Right atrium auricular region (tissue), 2 donors: ENCODE measurements around the gene C1orf167. TPM values are rescaled to one million over a fixed set of nuclear protein-coding genes. Genes with fewer than 3 reads are reported as not detected.

Source experiments
- DNase-seq: peaks from one replicate; pipeline ENCODE4 v3.0.0-alpha.2; 2019; ENCODE audit warnings: low spot score
- H3K27ac ChIP-seq, 2 donors: fragments of 200-600 bp; sonication (generic); 1 replicate in 1 of 2; 2 replicates in 1 of 2; pipeline ENCODE4 v1.5.1; 2016 to 2019
- H3K27me3 ChIP-seq, 2 donors: fragments of 200-600 bp; sonication (generic); one replicate each; pipeline versions ENCODE4 v1.5.1 to v1.6.0; 2017 to 2019
- H3K36me3 ChIP-seq: fragments of 200-600 bp; sonication (generic); one replicate; pipeline ENCODE4 v1.5.1; 2016
- H3K4me1 ChIP-seq, 2 donors: fragments of 200-600 bp; sonication (generic); one replicate each; pipeline versions ENCODE4 v1.5.1 to v1.6.0; 2017 to 2019
- H3K4me3 ChIP-seq, 2 donors: fragments of 200-600 bp; sonication (generic); 1 replicate in 1 of 2; 2 replicates in 1 of 2; pipeline ENCODE4 v1.5.1; 2017 to 2019; ENCODE audit warnings: mild to moderate bottlenecking in 1 of 2, moderate library complexity in 1 of 2
- H3K9me3 ChIP-seq, 2 donors: fragments of 200-600 bp; sonication (generic); one replicate each; pipeline ENCODE4 v1.5.1; 2019
- total RNA-seq, 2 donors: library from RNA; depleted of rRNA; stranded (reverse); fragments of >200 nt; gene quantifications; one replicate each; pipeline ENCODE4 v1.1.0, GENCODE V29; 2016
- TF ChIP-seq, protein P1 (sequence below), 2 donors: fragments of 200-600 bp; sonication (generic); IDR thresholded peaks; one replicate each; pipeline ENCODE4 v1.5.1; 2019; ENCODE audit warnings: antibody characterized with exemption in 2 of 2

The C1orf167 gene
- total RNA-seq, 2 donors from 2014 or later, result 0.85 to 1.7 TPM

DNA sequence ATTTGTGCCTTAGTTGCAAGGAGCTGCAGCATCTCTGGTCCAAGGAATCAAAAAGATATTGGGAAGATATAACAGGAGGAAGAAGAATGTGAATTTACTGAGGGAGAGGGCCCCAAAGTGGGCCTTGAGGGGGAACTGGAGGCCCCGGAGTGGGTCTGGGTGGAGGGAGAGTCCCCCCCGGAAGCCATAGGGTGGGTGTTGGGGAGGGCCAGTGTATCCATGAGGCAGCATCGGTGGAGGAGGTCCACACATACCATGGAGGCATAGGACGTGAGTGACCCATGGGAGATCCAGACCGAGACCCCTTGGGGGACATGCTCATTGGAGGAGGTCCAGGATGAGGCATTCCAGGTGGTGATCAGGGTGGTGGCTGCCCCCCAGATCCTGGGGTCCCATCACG lies 708 bp upstream of the C1orf167 start:
- TF ChIP-seq, protein P1, sequence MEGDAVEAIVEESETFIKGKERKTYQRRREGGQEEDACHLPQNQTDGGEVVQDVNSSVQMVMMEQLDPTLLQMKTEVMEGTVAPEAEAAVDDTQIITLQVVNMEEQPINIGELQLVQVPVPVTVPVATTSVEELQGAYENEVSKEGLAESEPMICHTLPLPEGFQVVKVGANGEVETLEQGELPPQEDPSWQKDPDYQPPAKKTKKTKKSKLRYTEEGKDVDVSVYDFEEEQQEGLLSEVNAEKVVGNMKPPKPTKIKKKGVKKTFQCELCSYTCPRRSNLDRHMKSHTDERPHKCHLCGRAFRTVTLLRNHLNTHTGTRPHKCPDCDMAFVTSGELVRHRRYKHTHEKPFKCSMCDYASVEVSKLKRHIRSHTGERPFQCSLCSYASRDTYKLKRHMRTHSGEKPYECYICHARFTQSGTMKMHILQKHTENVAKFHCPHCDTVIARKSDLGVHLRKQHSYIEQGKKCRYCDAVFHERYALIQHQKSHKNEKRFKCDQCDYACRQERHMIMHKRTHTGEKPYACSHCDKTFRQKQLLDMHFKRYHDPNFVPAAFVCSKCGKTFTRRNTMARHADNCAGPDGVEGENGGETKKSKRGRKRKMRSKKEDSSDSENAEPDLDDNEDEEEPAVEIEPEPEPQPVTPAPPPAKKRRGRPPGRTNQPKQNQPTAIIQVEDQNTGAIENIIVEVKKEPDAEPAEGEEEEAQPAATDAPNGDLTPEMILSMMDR (IDR thresholded peaks at IDR 0.05), result no peak
- H3K27me3 ChIP-seq, result no peaks in the 10 kb centered on the region
- H3K4me3 ChIP-seq, result no peak overlapping the region
- H3K27ac ChIP-seq, result no peak overlapping the region
- peaks cover 0 to 5% of the 10 kb centered on the region in 2 donors for H3K4me1 ChIP-seq
- H3K9me3 ChIP-seq, result no peaks in the 10 kb centered on the region
- DNase-seq, result no peak
- no peaks in the 10 kb centered on the region for H3K36me3 ChIP-seq

DNA sequence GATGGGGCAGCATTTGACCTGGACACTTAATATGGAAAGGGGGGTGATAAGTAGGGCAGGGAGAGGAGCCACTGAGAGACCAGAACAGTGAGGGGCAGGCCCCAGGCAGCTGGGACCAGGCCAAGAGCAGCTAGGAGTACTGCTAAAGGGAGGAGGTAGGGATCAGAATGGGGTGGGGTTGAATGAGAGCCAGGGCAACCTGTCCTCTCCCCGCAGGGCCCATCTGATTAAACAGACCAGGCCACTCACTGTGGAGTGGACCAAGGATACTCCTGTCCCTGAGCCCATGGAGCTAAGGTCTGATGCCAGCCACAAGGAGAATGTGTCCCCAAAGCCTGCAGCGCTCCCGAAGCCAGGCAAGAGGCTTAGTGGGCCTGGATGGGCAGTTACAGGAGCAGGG lies 2.1 kb downstream of the C1orf167 start:
- no peak for DNase-seq
- no peak overlapping the region for H3K27ac ChIP-seq
- H3K4me3 ChIP-seq, result no peak overlapping the region
- H3K27me3 ChIP-seq, result no peaks in the 10 kb centered on the region
- TF ChIP-seq, protein P1 (IDR thresholded peaks at IDR 0.05), result no peak
- H3K9me3 ChIP-seq, result no peaks in the 10 kb centered on the region
- no peaks in the 10 kb centered on the region for H3K36me3 ChIP-seq
- peaks cover 0 to 5% of the 10 kb centered on the region in 2 donors for H3K4me1 ChIP-seq

DNA sequence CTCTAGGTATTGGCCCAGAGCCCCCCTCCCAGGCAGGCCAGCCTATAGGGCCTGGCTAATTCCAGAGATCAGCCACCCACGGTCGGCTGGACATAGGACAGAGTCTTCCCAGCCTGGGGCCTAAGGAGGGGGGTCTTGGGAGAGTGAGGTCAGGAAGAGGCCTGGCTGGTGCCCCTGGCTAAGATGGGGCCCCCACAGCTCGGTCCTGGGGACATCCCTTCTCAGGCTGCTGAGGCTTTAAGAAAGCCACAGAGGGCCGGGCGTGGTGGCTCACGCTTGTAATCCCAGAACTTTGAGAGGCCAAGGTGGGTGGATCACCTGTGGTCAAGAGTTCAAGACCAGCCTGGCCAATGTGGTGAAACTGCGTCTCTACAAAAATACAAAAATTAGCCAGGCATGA lies 2.5 kb downstream of the C1orf167 start:
- TF ChIP-seq, protein P1 (IDR thresholded peaks at IDR 0.05), result no peak
- no peak for DNase-seq
- H3K4me3 ChIP-seq, result no peak overlapping the region
- H3K27ac ChIP-seq, result no peak overlapping the region
- no peaks in the 10 kb centered on the region for H3K36me3 ChIP-seq
- no peaks in the 10 kb centered on the region for H3K9me3 ChIP-seq
- peaks cover 0 to 5% of the 10 kb centered on the region in 2 donors for H3K4me1 ChIP-seq
- no peaks in the 10 kb centered on the region for H3K27me3 ChIP-seq

DNA sequence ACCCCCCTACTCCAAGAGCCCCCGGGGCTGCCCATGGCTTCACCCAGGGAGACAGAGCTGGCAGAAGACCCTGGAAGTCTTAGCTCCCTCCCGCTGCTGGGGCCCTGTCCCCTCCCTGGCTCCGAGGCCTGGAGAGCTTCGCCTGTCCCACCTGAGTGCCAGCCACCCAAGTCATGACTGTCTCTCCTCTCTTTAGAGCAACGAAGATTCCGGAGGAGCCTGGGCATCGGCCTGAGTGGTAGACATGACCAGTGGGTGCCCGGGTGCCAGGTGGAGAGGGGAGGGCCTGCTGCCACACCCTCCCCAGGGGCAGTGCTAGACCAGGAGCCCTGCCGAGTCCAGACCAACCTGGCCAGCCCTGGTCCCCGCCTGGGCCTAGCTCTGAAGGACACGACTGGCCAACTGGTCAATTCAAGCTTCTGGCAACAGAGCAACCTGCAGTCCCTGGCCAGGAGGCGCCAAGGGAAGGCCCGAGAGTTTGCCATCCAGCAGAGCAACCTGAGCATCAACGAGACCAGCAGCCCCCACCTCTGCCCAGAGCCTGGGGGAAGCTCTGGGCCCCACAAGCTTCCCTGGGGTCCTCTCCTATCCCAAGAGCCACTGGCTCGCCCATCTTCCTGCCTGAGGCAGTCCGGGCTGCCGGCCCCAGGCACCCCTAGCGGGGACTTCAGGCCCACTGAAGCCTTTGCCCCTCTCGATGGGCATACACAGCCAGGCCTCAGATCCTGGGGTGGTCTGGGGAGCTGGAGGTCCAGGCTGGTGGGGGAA lies 3.9 kb downstream of the C1orf167 start:
- Histone ChIP-seq H3K36me3 (no peaks in the 10 kb centered on the region), H3K4me1 (peaks cover 0 to 5% of the 10 kb centered on the region in 2 donors), H3K9me3 (no peaks in the 10 kb centered on the region), H3K4me3 (no peak overlapping the region), H3K27ac (no peak overlapping the region), H3K27me3 (no peaks in the 10 kb centered on the region)
- no peak for DNase-seq
- TF ChIP-seq, protein P1 (IDR thresholded peaks at IDR 0.05), result no peak

DNA sequence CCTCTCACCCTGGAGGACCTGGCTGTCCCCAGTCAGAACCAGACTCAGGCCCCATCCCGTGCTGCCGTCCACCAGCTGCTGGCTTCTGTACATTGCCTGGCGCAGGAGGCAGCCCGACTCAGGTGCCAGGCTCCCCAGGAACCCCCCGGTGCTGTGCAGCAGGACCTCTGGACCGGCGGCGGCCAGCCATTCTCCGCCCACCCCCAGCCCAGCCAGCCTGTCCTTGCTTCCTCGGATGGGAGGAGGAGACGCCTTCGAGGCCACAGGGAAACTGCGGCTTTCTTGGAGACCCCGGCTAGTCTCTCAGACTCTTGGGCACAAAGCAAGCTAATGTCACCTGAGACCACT lies 4.4 kb downstream of the C1orf167 start:
- no peaks in the 10 kb centered on the region for H3K27me3 ChIP-seq
- H3K9me3 ChIP-seq, result no peaks in the 10 kb centered on the region
- no peaks in the 10 kb centered on the region for H3K36me3 ChIP-seq

More for the DNA sequence above, 4.4 kb downstream of the C1orf167 start:
- Histone ChIP-seq H3K4me1 (peaks cover 0 to 5% of the 10 kb centered on the region in 2 donors), H3K27ac (no peak overlapping the region), H3K4me3 (no peak overlapping the region)
- no peak for DNase-seq
- TF ChIP-seq, protein P1 (IDR thresholded peaks at IDR 0.05), result no peak
